ENCODE results near the gene NREP. TPM values are rescaled to one million over a fixed set of nuclear protein-coding genes. Genes with fewer than 3 reads are reported as not detected.

The NREP gene, protein sequence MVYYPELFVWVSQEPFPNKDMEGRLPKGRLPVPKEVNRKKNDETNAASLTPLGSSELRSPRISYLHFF
- total RNA-seq (2021; ENCODE audit: unreplicated experiment): 6.0 TPM
- 2.5 and 3.2 TPM in 2 replicates for polyA plus RNA-seq (2012)
- percentile 18 among the genes with signal in this experiment for Bru-seq, nascent RNA
- percentile 20 among the genes with signal in this experiment for BruChase-seq, experiment 1, labeled RNA remaining after a 6-hour chase
- BruChase-seq, experiment 2, labeled RNA remaining after a 2-hour chase: percentile 26 among the genes with signal in this experiment
- long read RNA-seq, partial matches to known transcripts: 1 of 8 reads
- long read RNA-seq, other reads (novel, unspliced or antisense): 1 of 8 reads

DNA sequence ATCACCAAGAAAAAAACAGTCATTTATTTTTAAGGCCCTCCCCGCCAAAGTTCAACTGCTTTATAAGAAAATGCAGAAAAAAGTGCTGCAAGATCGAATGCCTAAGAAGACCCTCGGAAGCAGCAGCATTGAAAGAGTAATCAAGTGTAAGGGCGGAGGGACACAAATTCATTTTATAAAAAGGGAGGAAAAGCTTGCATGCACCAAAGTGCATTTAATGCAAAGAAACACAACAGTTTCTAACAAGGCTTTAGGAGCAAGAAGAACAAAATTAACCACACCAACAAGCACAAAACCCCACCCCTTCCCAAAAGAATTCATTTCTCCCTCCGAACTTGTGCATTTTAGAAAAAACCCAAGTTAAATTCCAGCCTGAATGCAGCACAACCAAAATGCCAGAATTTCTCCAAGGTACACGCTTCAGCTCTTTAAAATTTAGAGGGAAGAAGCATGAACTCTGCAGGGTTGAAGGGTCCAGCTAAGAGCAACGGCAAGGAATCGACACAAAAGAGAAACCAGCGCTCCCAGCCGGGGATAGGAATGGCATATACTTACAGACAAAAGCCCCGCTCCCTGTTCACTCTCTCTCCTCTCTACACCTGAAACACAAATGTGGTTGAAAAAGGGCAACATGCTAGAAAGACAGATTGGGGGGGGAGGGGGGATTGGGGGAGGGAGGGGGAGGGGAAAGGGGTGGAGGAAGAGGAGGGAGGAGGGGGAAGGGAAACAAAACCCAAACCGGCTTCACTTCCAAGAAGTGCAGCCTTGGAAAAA is at the start of gene NREP:
Gene NREP (minus strand): TSS at position 614 of the 774 bp plus-strand sequence. CDS start 1,422 bp downstream, outside the sequence.
- CTCF ChIA-PET: interaction anchor here (0.6 to 1.3 kb wide), 4 partner anchors 7 to 1121 kb away, joined by 3 to 5 read pairs (median 3); no protein-coding TSS in a partner anchor
- Histone ChIP-seq H3K27ac (ENCODE audit: low read depth, low read length) (peak within 1 kb of the TSS; percentile 64), H4K20me1 (ENCODE audit: insufficient read depth) (no peaks in the 10 kb centered on the region; the same call in 1 of the 2 replicates), H3K4me3 (replicated peaks in 1 of 2; ENCODE audit: low read depth in 1 of 2, low read length in 2 of 2) (peak within 1 kb of the TSS; percentile 44 to 61), H3K9me2 (ENCODE audit: insufficient read depth) (no peaks in the 10 kb centered on the region), H3K79me2 (ENCODE audit: insufficient read depth, low read length) (no peaks in the 10 kb centered on the region), H3K27me3 (ENCODE audit: insufficient read depth, low read length) (no peaks in the 10 kb centered on the region), H3K4me2 (ENCODE audit: low read length) (peak within 1 kb of the TSS; percentile 85), H3K9me3 (ENCODE audit: control insufficient read depth in 1 of 2, insufficient read depth in 1 of 2, low read depth in 1 of 2, low read length in 2 of 2) (no peaks in the 10 kb centered on the region), H3K36me3 (ENCODE audit: control insufficient read depth in 1 of 2, insufficient read depth in 2 of 2, low read length in 2 of 2) (no peaks in the 10 kb centered on the region), H3K4me1 (ENCODE audit: control insufficient read depth in 1 of 2, insufficient read depth in 2 of 2, low read length in 2 of 2) (peaks cover 3 to 15% of the 10 kb centered on the region in 2 experiments), H3K9ac (ENCODE audit: low read length) (peak within 1 kb of the TSS; percentile 62), H2AFZ (ENCODE audit: low read depth, low read length, poor library complexity, severe bottlenecking) (peak within 1 kb of the TSS; percentile 31)
- ATAC-seq (peak; percentile 5), DNase-seq (ENCODE audit: low read depth, low spot score) (no peak)
- TSS peak; percentile 65 for BruUV-seq (replicated peaks)
- intact Hi-C loops (cut with micrococcal nuclease): loop anchor here (5.0 kb wide), 2 partner anchors 204 to 391 kb away; no protein-coding TSS in a partner anchor
- POLR2A ChIA-PET: interaction anchor here (0.8 kb wide), 1 partner anchor 9 kb away, joined by 5 read pairs; no protein-coding TSS in a partner anchor
- RAD21 ChIA-PET (ENCODE audit: low non-redundant PET in 1 of 2, low total read pairs in 2 of 2, uncharacterized antibody in 2 of 2, unreplicated experiment in 2 of 2): no interaction called here
- TF ChIP-seq, protein P1, sequence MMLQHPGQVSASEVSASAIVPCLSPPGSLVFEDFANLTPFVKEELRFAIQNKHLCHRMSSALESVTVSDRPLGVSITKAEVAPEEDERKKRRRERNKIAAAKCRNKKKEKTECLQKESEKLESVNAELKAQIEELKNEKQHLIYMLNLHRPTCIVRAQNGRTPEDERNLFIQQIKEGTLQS (IDR thresholded peaks at IDR 0.05): no peak
- TF ChIP-seq SRF (IDR thresholded peaks at IDR 0.05; ENCODE audit: low read depth): no peak
- TF ChIP-seq JUND (IDR thresholded peaks at IDR 0.05): no peak
- TF ChIP-seq POLR2AphosphoS5 (IDR thresholded peaks at IDR 0.05; ENCODE audit: low read depth, low read length): no peak
- TF ChIP-seq REST (IDR thresholded peaks at IDR 0.05; ENCODE audit: low read depth): no peak
- TF ChIP-seq MAX (IDR thresholded peaks at IDR 0.05): no peak
- TF ChIP-seq ZNF274 (IDR thresholded peaks at IDR 0.05; ENCODE audit: low read depth, low read length): no peak
- TF ChIP-seq EGR1 (IDR thresholded peaks at IDR 0.05; ENCODE audit: low read depth): no peak
- TF ChIP-seq ELF1 (IDR thresholded peaks at IDR 0.05; ENCODE audit: borderline replicate concordance, low read depth): no peak
- TF ChIP-seq ZFX (IDR thresholded peaks at IDR 0.05): no peak
- TF ChIP-seq EZH2 (IDR thresholded peaks at IDR 0.05): no peak
- TF ChIP-seq, protein P2, sequence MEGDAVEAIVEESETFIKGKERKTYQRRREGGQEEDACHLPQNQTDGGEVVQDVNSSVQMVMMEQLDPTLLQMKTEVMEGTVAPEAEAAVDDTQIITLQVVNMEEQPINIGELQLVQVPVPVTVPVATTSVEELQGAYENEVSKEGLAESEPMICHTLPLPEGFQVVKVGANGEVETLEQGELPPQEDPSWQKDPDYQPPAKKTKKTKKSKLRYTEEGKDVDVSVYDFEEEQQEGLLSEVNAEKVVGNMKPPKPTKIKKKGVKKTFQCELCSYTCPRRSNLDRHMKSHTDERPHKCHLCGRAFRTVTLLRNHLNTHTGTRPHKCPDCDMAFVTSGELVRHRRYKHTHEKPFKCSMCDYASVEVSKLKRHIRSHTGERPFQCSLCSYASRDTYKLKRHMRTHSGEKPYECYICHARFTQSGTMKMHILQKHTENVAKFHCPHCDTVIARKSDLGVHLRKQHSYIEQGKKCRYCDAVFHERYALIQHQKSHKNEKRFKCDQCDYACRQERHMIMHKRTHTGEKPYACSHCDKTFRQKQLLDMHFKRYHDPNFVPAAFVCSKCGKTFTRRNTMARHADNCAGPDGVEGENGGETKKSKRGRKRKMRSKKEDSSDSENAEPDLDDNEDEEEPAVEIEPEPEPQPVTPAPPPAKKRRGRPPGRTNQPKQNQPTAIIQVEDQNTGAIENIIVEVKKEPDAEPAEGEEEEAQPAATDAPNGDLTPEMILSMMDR (IDR thresholded peaks at IDR 0.05 in 2 of 3, conservative IDR thresholded peaks at IDR 0.05 in 1 of 3; ENCODE audit: borderline replicate concordance in 1 of 3, insufficient read depth in 1 of 3, low read depth in 2 of 3, low read length in 2 of 3): no peak
- TF ChIP-seq, protein P3, sequence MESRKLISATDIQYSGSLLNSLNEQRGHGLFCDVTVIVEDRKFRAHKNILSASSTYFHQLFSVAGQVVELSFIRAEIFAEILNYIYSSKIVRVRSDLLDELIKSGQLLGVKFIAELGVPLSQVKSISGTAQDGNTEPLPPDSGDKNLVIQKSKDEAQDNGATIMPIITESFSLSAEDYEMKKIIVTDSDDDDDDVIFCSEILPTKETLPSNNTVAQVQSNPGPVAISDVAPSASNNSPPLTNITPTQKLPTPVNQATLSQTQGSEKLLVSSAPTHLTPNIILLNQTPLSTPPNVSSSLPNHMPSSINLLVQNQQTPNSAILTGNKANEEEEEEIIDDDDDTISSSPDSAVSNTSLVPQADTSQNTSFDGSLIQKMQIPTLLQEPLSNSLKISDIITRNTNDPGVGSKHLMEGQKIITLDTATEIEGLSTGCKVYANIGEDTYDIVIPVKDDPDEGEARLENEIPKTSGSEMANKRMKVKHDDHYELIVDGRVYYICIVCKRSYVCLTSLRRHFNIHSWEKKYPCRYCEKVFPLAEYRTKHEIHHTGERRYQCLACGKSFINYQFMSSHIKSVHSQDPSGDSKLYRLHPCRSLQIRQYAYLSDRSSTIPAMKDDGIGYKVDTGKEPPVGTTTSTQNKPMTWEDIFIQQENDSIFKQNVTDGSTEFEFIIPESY (IDR thresholded peaks at IDR 0.05; ENCODE audit: extremely low read depth, insufficient replicate concordance, low read length): no peak
- TF ChIP-seq CEBPB (IDR thresholded peaks at IDR 0.05; ENCODE audit: low read depth): no peak
- no peak for TF ChIP-seq TCF7L2 (IDR thresholded peaks at IDR 0.05; ENCODE audit: borderline replicate concordance, extremely low read depth, insufficient read depth, insufficient read length)
- TF ChIP-seq SIN3A (IDR thresholded peaks at IDR 0.05; ENCODE audit: low read depth): no peak
- TF ChIP-seq FOSL1 (IDR thresholded peaks at IDR 0.05; ENCODE audit: low read depth): no peak
